CD4-positive, alpha-beta T cell treated with Interleukin-4 for 4 hours (primary cell): Measurements from ENCODE around the gene CYP2D6.
"Not testable (repeated sequence)": the region's sequence is repeated elsewhere in the genome, so short reads cannot be mapped to it uniquely, and the experiment has no call there.

Experiments used
- DNase-seq: peaks from one replicate; pipeline ENCODE4 v3.0.0-alpha.2; 2020

Gene CYP2D6

DNA sequence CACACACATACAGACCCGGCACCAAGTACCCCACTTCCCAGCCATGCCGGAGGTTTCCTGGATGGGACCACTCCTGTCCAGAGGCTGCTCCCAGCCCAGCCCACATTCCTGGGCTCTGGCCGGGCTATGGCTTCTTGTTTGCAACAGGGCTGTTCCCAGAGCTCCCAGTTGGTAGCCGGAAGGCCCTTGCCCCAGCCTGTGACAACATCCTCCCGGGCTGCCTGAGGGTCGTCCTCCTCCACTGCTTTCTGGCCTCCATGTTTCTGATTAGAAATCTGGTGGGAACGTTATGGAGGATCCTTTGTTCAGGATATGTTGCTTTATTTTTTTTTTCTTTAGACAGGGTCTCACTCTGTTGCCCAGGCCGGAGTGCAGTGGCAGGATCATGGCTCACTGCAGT is 952 bp upstream of the CYP2D6 start:
- no peak for DNase-seq

DNA sequence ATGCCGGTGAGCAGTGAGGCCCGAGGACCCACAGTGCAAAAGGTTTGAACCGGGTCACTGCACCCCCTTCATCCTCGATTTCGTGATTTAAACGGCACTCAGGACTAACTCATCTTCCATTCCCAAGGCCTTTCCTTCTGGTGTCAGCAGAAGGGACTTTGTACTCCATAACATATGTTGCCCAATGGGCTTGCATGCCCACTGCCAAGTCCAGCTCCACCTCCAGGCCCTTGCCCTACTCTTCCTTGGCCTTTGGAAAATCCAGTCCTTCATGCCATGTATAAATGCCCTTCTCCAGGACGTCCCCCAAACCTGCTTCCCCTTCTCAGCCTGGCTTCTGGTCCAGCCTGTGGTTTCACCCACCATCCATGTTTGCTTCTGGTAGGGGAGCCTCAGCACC is 428 bp downstream of the CYP2D6 start:
- not testable (repeated sequence) for DNase-seq

DNA sequence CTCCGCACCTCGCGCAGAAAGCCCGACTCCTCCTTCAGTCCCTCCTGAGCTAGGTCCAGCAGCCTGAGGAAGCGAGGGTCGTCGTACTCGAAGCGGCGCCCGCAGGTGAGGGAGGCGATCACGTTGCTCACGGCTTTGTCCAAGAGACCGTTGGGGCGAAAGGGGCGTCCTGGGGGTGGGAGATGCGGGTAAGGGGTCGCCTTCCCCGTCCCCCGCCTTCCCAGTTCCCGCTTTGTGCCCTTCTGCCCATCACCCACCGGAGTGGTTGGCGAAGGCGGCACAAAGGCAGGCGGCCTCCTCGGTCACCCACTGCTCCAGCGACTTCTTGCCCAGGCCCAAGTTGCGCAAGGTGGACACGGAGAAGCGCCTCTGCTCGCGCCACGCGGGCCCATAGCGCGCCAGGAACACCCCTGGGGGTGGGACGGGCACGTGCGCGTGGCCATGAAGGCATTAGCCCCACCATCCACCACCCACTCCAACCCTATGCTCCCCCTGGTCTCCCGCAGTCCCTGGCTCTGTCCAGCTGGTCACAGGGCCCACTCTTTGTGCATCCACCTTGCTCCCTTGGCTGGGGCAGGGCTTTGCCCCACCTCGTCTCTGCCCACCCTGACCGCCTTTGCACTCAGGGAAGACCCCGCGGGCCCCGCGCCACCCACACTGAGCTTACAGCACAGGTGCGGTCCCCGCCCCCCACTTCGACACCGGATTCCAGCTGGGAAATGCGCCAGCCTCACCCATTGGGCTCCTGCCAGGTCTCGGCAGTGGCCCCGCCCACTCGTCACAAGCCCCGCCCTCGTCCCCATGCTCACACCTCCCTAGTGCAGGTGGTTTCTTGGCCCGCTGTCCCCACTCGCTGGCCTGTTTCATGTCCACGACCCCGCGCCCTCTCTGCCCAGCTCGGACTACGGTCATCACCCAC is 1.6 kb downstream of the CYP2D6 start:
- DNase-seq, result not testable (repeated sequence)

DNA sequence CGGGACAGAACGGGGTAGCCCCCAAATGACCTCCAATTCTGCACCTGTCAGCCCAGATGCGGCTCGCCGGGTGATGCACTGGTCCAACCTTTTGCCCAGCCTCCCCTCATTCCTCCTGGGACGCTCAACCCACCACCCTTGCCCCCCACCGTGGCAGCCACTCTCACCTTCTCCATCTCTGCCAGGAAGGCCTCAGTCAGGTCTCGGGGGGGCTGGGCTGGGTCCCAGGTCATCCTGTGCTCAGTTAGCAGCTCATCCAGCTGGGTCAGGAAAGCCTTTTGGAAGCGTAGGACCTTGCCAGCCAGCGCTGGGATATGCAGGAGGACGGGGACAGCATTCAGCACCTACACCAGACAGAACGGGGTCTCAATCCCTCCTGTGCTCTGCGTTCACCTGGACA is 2.6 kb downstream of the CYP2D6 start:
- DNase-seq, result not testable (repeated sequence)

DNA sequence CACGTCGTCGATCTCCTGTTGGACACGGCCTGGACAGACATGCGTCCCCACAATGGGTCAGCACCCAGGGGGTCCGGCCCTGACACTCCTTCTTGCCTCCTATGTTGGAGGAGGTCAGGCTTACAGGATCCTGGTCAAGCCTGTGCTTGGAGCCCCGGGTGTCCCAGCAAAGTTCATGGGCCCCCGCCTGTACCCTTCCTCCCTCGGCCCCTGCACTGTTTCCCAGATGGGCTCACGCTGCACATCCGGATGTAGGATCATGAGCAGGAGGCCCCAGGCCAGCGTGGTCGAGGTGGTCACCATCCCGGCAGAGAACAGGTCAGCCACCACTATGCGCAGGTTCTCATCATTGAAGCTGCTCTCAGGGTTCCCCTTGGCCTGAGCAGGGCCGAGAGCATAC is 3.0 kb downstream of the CYP2D6 start:
- no peak for DNase-seq

DNA sequence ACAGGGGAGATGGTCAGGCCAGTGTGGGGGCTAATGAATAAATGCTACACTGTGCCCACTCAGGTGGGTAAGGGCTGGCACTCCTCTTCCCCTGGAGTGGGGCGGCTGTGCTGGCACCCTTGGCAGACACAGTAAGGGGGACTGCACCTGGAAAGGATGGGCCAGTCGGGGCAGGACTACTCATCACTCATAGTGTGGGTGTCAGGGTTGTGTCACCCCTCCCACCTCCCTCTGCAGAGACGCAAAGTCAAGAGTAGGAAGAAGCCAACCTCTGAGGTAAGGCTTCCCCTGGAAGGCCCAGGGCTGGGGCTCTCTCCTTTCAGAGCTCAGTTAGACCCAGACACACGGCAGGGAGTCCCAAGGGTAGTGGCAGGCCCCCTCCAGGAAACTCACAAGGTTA is 7.1 kb downstream of the CYP2D6 start:
- not testable (repeated sequence) for DNase-seq

GRCh38 chr22:42120231-42121021 is 10.2 kb downstream of the CYP2D6 start:
- DNase-seq, result peak; percentile 48

GRCh38 chr22:42116848-42117424 is 13.7 kb downstream of the CYP2D6 start:
- DNase-seq, result no peak

GRCh38 chr22:42115420-42115830 is 15.2 kb downstream of the CYP2D6 start:
- DNase-seq, result not testable (repeated sequence)

GRCh38 chr22:42114721-42115120 is 15.9 kb downstream of the CYP2D6 start:
- no peak for DNase-seq

DNA sequence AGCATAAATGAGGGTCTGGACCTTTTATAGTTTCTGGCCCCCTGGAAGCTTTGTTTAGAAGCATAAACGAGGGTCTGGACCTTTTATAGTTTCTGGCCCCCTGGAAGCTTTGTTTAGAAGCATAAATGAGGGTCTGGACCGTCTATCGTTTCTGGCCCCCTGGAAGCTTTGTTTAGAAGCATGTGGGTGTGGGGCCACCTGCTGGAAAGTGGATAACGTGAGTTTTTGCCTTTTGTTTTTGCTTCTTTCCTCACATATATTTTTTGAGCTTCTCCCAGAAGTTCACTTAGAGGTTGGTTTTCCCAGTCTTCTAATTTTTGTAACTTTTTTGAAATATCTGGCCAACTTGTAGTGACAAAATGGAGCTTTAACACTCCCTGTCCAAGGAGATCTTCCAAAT is 17.8 kb downstream of the CYP2D6 start:
- not testable (repeated sequence) for DNase-seq

- no peak for DNase-seq
Observed at GRCh38 chr22:42111798-42112197, 18.8 kb downstream of the CYP2D6 start.

- no peak for DNase-seq
Observed at GRCh38 chr22:42108848-42109247, 21.8 kb downstream of the CYP2D6 start.

GRCh38 chr22:42104332-42104860 is 26.2 kb downstream of the CYP2D6 start:
- DNase-seq, result not testable (repeated sequence)

- no peak for DNase-seq
Observed at GRCh38 chr22:42101199-42101598, 29.4 kb downstream of the CYP2D6 start.

- no peak for DNase-seq
Observed at GRCh38 chr22:42091455-42091782, 39.2 kb downstream of the CYP2D6 start.

GRCh38 chr22:42090596-42091454 is 39.8 kb downstream of the CYP2D6 start, which contains the start of gene NDUFA6:
Gene NDUFA6, minus strand, starts transcription at chr22:42090772. Its CDS starts 28 bp downstream, at chr22:42090744.
- DNase-seq, result peak; percentile 99

- no peak for DNase-seq
Observed at GRCh38 chr22:42086051-42086450, 44.6 kb downstream of the CYP2D6 start.

DNA sequence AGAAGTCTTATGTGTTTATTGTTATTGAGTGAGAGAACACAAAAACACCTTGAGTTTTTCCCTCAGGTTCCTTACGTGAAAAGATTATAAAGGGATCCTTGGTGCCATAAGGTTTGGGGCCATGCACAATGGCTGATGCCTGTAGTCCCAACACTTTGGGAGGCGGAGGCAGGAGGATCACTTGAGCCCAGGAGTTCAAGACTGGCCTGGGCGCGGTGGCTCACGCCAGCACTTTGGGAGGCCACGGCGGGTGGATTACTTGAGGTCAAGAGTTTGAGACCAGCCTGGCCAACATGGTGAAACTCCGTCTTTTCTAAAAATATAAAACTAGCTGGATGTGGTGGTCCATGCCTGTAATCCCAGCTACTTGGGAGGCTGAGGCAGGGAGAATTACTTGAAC is 45.7 kb downstream of the CYP2D6 start:
- no peak for DNase-seq

- DNase-seq, result no peak
Observed at GRCh38 chr22:42083119-42083518, 47.5 kb downstream of the CYP2D6 start.

GRCh38 chr22:42080287-42080686 is 50.3 kb downstream of the CYP2D6 start:
- DNase-seq, result no peak
